Retinal pigment epithelial cell (primary cell): ENCODE results near the gene CTTNBP2.

ENCODE experiments used
- DNase-seq: peaks from one replicate; pipeline ENCODE4 v3.0.0-alpha.2; 2010; ENCODE audit warnings: low read depth
- H3K4me3 ChIP-seq: 2 replicates; pipeline ENCODE4 v1.5.1; 2011; ENCODE audit warnings: mild to moderate bottlenecking, low read length, control low read depth, moderate library complexity
- TF ChIP-seq, protein P1 (sequence below): conservative IDR thresholded peaks from 2 replicates; pipeline ENCODE4 v1.5.1; 2011; ENCODE audit warnings: low read depth, low read length, control low read depth, inconsistent platforms

CTTNBP2 gene

DNA sequence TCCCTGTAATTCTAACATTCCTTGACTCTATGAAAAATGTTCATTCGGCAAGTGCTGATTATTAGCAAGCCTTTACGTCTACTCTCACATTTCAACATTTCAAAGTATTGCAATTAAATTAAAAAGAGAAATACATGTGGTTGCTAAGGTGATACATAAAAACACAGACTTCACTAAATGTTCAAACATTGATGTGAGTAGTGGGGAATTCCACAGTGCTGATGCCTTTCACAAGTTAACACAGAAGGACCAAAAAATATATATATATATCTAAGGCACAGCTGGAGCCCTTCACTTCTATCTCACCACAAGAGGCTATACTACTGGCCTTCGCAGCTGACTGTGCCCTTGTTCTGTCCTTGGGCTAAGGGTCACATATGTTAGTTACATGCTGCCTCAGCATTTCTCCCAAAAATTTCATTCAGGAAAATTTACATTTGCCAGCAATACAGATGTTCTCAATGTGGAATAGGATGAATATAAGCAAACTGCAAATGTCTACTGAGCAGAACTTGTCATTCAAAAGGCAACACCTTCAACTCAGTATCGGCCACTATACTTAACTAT, 13.9 kb downstream of the CTTNBP2 start:
- no peak overlapping the region for H3K4me3 ChIP-seq
- no peak for DNase-seq
- TF ChIP-seq, protein P1, sequence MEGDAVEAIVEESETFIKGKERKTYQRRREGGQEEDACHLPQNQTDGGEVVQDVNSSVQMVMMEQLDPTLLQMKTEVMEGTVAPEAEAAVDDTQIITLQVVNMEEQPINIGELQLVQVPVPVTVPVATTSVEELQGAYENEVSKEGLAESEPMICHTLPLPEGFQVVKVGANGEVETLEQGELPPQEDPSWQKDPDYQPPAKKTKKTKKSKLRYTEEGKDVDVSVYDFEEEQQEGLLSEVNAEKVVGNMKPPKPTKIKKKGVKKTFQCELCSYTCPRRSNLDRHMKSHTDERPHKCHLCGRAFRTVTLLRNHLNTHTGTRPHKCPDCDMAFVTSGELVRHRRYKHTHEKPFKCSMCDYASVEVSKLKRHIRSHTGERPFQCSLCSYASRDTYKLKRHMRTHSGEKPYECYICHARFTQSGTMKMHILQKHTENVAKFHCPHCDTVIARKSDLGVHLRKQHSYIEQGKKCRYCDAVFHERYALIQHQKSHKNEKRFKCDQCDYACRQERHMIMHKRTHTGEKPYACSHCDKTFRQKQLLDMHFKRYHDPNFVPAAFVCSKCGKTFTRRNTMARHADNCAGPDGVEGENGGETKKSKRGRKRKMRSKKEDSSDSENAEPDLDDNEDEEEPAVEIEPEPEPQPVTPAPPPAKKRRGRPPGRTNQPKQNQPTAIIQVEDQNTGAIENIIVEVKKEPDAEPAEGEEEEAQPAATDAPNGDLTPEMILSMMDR: no peak

DNA sequence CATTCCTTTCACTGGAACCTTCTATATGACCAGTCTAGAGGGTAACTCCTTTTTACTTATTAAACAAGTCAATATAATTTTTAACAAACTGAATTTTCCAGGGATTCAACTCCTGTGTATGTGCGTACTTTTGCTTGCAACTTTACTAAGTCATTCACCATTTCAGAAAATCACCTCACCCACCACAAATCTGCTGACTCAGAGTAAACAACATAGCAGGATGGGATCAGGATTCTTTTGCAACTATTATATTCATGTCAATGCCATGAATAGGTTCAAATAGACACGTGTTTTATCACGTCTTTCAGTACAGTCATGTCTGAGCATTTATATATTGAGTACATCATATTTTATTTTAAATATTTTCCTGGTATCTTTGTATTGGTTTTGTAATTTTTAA, 14.5 kb downstream of the CTTNBP2 start:
- DNase-seq: no peak
- TF ChIP-seq, protein P1: no peak
- H3K4me3 ChIP-seq: no peak overlapping the region

DNA sequence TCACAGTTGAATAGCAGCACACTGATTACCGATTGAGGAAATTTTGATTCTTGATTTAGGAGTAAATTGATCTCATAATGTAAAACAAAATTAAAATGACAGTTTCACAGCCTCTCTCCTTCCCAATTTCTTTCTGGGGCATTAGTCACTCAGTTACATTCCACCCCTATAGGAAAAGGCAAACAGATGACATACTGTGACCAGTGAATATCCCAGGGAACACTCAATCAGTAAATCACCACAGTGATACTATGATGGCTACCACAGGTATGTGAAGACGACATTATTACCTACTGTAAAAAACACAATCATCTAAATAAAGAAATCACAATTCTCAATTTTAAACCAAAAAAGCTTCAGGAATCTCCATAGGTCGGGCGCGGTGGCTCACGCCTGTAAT, 15.5 kb downstream of the CTTNBP2 start:
- H3K4me3 ChIP-seq: no peak overlapping the region
- no peak for DNase-seq
- TF ChIP-seq, protein P1: no peak

DNA sequence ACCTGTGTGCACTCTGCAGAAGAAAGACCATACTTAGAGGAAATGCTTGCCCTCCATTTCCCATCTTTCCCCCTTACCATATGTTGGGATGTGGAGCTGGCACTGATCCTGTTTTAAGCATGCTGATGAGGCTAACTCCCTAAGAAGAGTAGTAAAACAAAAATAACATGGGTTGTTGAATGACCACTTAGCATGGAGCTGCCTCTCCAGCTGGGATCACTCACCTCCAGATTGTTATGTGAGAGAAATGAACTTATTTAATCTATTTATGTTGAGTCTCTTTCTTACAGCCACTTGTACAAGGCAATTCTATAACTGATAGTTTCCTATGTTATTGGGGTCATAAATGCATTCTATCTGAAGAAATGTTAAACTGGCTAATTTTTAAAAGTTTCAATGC, 17.0 kb downstream of the CTTNBP2 start:
- no peak overlapping the region for H3K4me3 ChIP-seq
- TF ChIP-seq, protein P1: no peak
- DNase-seq: no peak

DNA sequence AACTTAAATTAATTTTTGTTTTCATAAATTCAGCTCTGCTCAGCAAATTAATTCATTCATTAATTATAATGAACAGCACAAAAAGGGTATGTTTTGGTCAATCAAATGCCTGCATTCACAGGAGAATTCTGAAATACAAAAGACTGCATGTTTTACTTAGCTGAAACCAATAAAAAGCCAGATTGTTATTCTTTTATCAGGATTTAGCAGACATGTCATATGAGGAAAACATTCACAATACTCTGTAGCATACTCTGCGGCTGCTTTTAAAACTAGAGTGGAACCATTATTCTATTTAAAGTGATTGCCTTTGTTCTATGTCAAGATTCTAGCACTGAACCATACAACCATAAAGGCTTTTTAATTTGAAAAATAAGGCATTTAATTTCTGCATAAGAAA, 19.1 kb downstream of the CTTNBP2 start:
- TF ChIP-seq, protein P1: no peak
- H3K4me3 ChIP-seq: no peak overlapping the region
- no peak for DNase-seq

DNA sequence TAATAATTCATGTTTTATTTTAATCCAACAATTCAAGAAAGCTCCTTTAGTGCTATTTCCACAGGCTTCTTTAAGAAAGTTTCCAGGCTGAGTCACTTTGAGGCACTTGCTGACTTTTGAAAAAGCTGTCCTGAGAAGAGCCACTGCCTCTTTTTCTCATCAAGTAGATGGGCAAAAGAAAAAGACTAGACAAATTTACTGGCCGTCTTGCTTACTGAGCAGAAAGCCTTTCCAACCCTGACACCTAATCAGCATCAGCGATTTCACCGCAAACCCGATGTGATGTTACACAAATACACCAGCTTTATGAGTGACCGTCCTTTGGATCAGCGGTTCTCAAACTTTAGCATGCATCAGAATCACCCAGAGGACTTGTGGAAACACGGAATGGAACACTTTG, 24.3 kb downstream of the CTTNBP2 start:
- no peak for DNase-seq
- TF ChIP-seq, protein P1: no peak
- H3K4me3 ChIP-seq: no peak overlapping the region

DNA sequence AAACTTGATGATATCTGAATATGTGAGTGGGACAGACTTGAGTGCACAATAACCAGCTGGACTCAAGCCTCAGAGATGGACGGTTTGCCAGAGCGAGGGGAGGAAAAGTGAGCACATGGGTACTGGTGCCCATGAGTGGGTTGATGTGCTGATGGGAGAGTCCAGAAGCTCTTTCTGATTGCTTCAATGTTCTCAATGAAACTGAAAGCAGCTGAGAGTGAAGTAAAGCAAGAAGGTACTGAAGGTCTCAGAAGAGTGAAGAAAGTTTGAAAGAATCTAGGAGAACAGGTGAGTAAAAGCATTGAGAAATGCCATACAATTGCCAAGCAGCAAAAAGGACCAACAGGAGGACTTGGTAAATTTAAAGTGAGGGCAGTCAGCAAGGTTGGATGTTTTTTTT, 28.6 kb downstream of the CTTNBP2 start:
- H3K4me3 ChIP-seq: no peak overlapping the region
- TF ChIP-seq, protein P1: no peak
- no peak for DNase-seq
